Common myeloid progenitor, CD34-positive (primary cell): Measurements from ENCODE around the gene TYW1B.
"Not testable (repeated sequence)": the region's sequence is repeated elsewhere in the genome, so short reads cannot be mapped to it uniquely, and the experiment has no call there.

Experiments
- CTCF ChIA-PET: fragments of 350-600 bp; sonication (Branson Sonifier 250); formaldehyde crosslinking; loops from one replicate; lab custom pipeline; 2021; ENCODE audit warnings: antibody characterized with exemption; lab: Charles Lee
- POLR2A ChIA-PET: fragments of 350-600 bp; sonication (Branson Sonifier 250); formaldehyde crosslinking; loops from one replicate; lab custom pipeline; 2021; ENCODE audit warnings: antibody characterized with exemption; lab: Charles Lee
- DNase-seq, 3 donors: peaks; one replicate each; pipeline versions ENCODE4 v3.0.0 to v3.0.0-alpha.2; 2013
- H3K27ac ChIP-seq, 2 experiments: 1 replicate in 1 of 2; 2 replicates in 1 of 2; pipeline ENCODE4 v1.7.0; 2013; ENCODE audit warnings: inconsistent platforms in 2 of 2, low read length in 2 of 2, mild to moderate bottlenecking in 2 of 2, low read depth in 1 of 2, moderate library complexity in 1 of 2; ENCODE audit not compliant: severe bottlenecking in 2 of 2, insufficient read depth in 1 of 2, poor library complexity in 1 of 2
- H3K27me3 ChIP-seq, 5 experiments: replicated peaks in 2 of 5; 1 replicate in 3 of 5; 2 replicates in 2 of 5; pipeline versions ENCODE4 v1.6.1 to v1.7.0; 2013; ENCODE audit warnings: low read length in 4 of 5, mild to moderate bottlenecking in 2 of 5, moderate library complexity in 2 of 5, inconsistent platforms in 1 of 5; ENCODE audit not compliant: insufficient read depth in 5 of 5, control insufficient read depth in 4 of 5
- H3K36me3 ChIP-seq, 4 experiments: 1 replicate in 2 of 4; 2 replicates in 2 of 4; pipeline versions ENCODE4 v1.6.1 to v1.7.0; 2013; ENCODE audit warnings: low read length in 3 of 4, control low read depth in 1 of 4, mild to moderate bottlenecking in 1 of 4; ENCODE audit not compliant: control insufficient read depth in 4 of 4, insufficient read depth in 4 of 4
- H3K4me1 ChIP-seq, 4 experiments: 1 replicate in 3 of 4; 2 replicates in 1 of 4; pipeline versions ENCODE4 v1.6.1 to v1.7.1; 2013; ENCODE audit warnings: low read length in 3 of 4, mild to moderate bottlenecking in 3 of 4, control low read depth in 1 of 4, inconsistent platforms in 1 of 4, moderate library complexity in 1 of 4; ENCODE audit not compliant: control insufficient read depth in 4 of 4, insufficient read depth in 4 of 4; ENCODE audit errors: control extremely low read depth in 1 of 4
- H3K4me3 ChIP-seq, 7 experiments: 1 replicate in 4 of 7; 2 replicates in 3 of 7; pipeline versions ENCODE4 v1.5.1 to v1.7.0; 2013; ENCODE audit warnings: mild to moderate bottlenecking in 7 of 7, low read length in 6 of 7, moderate library complexity in 6 of 7, inconsistent platforms in 2 of 7, low read depth in 2 of 7, control low read depth in 1 of 7; ENCODE audit not compliant: insufficient read depth in 4 of 7, control insufficient read depth in 1 of 7; ENCODE audit errors: extremely low read depth in 1 of 7
- H3K9me3 ChIP-seq, 5 experiments: 1 replicate in 4 of 5; 2 replicates in 1 of 5; pipeline versions ENCODE4 v1.6.1 to v1.7.1; 2013; ENCODE audit warnings: low read length in 4 of 5, mild to moderate bottlenecking in 2 of 5, inconsistent platforms in 1 of 5, low read depth in 1 of 5, moderate library complexity in 1 of 5; ENCODE audit not compliant: control insufficient read depth in 4 of 5, insufficient read depth in 2 of 5; ENCODE audit errors: control extremely low read depth in 1 of 5
- WGBS: methylation state at CpG from one replicate; pipeline ENCODE4 v1.1.5; 2013; ENCODE audit not compliant: insufficient coverage; 5-methylcytosine and 5-hydroxymethylcytosine counted together

TYW1B gene

GRCh38 chr7:72531048-72531447, 297.0 kb downstream of the TYW1B start:
- POLR2A ChIA-PET, DNase-seq, H3K4me1 ChIP-seq, H3K4me3 ChIP-seq, H3K36me3 ChIP-seq, H3K27ac ChIP-seq, CTCF ChIA-PET, H3K9me3 ChIP-seq, H3K27me3 ChIP-seq: not testable (repeated sequence)
- no CpG with 5 or more reads among the region's 3 CpGs for WGBS
